HG03469 (cell line): ENCODE results near the gene ZBTB2.
A peak's percentile ranks its signal among the peaks of the same experiment; 100 is the strongest.

Source experiments
- ATAC-seq: cut with Tn5 transposase; IDR thresholded peaks from one replicate; pipeline ENCODE4 v1.9.1; 2021; ENCODE audit warnings: mild to moderate bottlenecking, moderate library complexity, moderate number of reproducible peaks; ENCODE audit not compliant: unreplicated experiment

ZBTB2 gene, protein sequence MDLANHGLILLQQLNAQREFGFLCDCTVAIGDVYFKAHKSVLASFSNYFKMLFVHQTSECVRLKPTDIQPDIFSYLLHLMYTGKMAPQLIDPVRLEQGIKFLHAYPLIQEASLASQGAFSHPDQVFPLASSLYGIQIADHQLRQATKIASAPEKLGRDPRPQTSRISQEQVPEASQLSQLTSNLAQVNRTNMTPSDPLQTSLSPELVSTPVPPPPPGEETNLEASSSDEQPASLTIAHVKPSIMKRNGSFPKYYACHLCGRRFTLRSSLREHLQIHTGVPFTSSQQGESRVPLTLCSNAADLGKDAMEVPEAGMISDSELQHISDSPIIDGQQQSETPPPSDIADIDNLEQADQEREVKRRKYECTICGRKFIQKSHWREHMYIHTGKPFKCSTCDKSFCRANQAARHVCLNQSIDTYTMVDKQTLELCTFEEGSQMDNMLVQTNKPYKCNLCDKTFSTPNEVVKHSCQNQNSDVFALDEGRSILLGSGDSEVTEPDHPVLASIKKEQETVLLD

DNA sequence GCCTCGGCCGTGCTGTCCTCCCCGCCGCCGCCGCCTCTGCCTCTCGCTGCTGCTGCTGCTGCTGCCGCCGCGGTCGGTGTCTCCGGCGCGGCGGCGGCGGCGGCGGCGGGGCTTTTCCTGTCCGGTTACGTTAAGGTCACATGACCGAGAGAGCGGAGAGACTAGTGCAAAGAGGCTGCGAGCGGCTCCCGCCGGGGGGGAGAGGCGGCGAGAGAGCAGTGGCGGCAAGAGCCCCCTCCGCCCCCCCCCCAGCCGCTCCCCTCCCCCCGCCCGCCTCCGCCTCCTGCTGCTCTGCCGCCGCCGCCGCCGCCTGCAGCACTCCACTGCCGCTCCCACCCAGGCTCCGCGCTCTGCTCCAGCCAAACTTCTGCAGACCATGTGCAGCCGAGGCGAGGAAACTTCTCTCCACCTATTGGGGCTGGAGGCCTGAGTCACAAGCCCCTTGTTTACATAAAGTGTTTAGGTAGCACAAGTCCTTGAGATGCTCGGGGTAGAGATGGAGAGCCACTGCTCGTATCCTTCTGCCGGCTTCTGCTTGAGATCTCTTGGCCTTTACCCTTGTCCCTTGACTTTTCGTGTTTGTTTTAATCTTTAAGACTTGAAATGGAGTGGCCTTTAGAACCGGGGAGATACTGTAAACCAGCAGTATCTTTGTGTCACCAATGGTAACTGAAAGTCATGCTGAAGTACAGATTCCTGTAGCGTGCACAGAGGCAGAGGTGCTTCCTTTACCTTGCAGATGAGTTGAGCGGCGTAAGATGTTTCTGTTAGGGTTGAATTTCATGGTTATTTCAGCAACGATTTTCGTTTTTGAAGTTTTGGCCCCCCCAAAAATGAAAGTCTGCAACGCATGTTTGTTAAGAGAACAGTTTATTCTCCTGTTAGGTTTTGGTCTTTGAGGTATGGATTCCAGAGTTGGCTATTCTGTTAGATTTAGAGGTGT lies at the start of gene ZBTB2:
Gene ZBTB2 (minus strand): TSS at position 89 of the 943 bp plus-strand sequence. CDS start 17,922 bp downstream, outside the sequence.
- ATAC-seq = no peak

DNA sequence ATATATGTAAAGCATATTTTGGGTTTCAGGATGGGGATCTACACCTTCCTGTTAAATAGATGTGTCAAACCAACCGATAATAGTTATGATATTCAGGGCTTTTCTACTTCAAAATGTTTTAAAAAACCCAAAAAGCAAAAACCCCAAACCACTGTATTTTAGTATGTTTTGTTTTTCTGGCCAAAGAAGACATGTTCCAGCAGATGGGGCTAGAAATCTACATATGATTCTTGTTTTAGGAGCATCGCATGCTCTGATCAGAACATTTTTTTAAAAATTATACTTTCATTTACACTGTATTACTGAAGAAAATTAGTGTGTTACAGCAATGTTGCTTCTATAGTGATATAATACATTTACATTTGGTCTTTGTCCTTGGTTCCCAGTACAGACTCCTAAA lies 49.6 kb upstream of the ZBTB2 start:
- ATAC-seq = peak; percentile 25

DNA sequence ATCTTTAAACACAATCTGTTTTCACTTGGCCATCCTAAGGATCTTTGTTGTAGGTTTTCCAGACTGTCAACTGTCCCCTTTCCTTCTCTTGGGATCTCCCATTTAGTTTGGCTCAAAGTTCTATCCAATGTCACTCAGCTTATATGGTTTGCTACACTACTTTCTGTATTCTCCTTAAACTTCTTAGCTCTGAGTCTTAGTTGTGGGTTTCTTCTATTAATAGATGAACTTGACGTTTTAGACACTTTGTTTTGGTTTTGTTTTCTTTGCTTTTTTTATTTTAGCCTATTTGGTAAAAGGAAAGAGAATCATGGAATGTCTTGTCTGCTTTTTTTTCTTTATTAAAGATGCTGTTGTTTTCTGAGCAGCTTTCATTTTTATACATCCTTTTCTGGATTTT lies 49.1 kb upstream of the ZBTB2 start:
- ATAC-seq = peak; percentile 35

DNA sequence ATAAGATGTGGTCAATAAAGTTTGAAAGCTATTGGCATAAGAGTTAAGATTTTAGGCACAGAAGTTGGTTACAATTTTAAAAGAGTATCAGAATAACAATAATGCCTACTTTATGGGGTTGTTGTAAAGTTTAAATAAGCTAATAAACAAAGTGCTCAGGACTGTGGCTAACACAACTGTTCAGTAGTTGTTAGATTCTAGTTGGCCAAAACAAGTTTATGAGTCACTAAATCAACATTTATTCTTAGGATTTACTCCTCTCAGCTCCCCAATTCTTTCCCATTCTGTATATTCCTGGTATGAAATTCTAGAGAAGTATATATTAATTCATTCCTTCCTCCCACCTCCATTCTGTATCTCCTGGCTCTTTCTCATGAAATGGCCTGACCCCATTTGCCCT lies 46.0 kb upstream of the ZBTB2 start:
- no peak for ATAC-seq

DNA sequence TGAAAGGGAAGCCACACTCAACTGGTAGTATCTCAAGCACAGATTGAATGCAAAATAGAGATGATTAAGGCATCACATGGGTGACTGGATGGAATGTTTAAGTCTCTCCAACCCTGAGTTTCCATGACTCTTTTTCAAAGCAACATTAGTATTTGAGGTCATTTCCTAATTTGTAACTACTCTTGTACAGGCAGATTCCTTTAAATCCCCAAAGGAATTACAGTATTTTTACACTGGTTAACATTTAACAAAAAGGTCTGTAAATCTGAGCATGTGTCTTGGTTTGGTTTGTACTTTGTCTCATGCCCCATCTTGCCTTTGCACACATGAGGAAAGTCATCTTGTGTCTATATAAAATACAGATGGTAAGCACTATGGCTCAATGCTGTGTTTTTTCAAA lies 45.4 kb upstream of the ZBTB2 start:
- ATAC-seq = no peak

DNA sequence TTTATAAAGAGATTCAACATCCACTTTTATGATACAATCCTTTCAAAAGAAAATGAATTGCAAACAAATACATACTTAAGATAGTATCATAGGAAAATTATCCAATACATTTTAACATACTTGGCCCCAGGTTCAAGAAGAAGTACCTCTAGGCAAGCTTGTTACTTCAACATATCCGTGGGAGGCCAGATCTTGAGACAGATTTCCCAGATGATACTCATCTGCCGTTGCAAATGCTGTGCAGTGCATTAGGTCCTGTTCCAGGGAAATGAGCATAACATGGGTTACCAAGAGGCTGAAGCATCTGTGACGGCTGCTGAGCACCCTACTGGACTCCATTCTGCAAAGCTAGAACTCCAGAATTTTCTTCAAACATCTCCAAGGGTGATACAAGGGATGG lies 44.9 kb upstream of the ZBTB2 start:
- no peak for ATAC-seq

DNA sequence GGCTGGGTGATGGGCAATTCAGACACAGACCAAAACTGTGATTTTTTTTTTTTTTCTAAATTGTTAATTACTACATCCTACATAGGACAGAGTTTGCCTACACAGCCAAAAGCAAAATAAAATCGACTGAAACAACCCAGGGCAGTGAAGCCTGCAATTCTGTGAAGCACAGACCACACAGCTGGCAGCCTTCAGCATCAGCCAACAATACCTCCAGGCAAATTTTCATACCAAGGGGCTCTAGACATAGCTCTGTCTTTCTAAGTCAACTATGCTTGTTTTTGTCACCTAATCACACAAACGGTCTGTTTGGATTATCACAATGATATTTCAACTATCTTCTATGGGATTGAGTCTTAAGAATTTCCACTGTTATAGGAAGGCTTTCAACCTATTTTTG lies 43.0 kb upstream of the ZBTB2 start:
- ATAC-seq = no peak

DNA sequence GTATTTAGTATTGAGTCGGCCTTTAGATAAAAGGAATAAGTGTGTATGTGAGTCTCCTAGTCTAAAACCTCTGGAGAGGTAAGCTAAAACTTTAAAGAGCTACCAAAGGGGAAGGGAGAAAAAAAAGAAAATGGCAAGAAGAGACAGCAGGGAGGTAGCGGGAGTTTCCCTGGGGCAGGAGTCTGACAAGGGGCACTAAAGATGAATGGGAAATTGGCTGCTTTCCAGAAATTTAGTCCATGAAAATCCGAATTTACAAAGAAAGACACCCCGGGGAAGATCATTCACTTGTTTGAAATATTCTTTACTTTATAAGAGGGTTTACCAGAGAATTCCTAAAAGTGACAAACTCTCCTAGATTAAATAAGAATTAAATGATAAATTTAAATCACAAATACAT lies 41.3 kb upstream of the ZBTB2 start:
- ATAC-seq = no peak

DNA sequence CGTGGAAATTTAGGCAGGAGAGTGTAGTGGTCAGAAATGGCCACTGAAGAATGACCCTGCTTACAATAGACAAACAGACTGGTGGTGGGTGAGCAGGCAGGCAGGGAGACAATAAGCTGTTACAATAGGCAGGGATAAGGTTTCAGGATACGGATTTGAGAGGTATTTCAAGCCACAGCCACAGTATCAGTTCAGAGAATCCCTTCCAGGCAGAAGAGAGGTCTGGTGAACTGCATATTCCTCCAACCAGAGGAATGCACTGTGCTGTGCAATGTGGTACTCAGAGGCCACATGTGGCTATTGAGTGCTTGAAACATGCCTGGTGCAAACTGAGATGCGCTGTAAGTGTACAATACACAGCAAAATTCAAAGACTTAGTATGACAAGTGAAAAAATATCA lies 40.0 kb upstream of the ZBTB2 start:
- ATAC-seq = no peak

DNA sequence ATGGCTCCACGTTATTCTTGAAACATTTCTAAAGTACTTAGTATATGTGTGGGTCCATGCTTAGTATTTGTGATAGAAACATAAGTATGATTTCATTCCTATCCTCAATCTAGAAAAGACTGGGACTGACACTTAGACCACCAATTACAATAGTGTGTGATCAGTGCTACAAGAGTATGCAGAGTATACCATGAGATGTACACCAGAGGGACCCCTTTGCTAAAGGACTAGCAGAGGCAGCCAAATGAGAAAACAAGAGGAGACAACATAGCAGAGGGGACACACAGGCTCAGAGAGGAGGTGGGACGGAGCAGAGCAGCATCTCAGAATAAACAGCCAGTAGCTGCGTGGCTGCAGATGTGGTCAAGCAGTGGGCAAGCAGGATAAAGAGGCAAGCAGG lies 39.5 kb upstream of the ZBTB2 start:
- ATAC-seq = no peak

DNA sequence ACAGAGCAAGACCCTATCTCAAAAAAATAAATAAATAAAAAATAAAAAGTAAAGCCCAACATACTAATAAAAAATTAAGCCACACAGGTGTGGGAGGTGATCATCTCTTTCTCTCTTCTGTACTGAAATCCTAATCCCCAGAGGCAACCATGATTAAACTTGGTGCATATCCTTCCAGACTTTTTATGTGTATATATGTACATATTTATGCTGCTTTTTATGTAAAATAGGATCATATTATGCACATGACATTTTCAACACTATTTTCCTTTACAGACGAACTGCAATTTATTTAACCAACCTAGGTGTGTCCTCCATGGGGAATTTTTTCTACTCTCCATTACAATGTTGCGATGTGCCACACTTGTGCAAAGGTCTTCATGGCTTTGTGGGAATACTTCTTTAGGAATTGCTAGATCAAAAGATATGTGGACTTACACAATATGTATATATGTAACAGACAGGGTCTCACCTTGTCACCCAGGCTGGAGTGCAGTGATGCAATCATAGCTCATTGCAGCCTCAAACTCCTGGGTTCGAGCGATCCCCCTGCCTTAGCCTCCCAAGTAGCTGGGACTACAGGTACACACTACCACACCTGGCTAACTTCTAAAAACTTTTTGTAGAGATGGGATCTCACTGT lies 36.9 kb upstream of the ZBTB2 start:
- ATAC-seq = no peak

DNA sequence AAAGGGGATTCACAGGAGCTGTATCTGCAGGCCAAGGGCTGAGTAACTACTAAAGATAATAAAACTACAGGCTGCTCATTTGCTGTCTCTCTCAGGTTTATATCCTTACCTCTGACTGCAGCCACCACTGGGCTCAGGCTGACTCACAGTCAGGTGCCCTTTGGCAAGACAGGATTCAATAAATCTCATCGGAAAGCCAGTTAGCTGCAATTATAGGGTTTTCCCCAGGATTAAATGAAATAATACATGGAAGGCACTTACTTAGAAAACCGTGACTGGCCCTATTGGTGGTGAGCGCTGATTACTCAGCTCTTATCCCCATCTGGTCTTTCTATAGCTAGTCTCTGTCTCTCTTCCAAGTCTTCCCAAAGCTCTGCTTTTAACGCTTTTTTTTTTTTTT lies 34.2 kb upstream of the ZBTB2 start:
- no peak for ATAC-seq

DNA sequence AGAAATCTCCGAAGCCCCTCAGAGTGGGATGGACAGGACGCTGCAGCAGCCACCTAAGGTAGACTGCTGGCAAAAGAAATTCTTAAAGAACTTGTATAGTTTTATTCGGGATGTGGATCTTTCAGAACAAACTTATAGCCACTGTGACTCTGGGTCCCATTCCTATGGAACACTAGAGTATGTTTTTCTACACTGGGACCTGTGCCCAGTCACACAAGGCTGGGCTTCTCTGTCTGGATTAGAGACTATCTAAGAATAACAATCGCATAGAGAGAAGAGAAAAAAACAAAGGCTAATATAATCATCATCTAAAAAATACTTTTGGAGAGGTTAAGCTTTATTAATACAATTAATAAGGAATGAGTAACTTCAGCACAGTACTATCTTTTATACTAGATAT lies 31.6 kb upstream of the ZBTB2 start:
- no peak for ATAC-seq

DNA sequence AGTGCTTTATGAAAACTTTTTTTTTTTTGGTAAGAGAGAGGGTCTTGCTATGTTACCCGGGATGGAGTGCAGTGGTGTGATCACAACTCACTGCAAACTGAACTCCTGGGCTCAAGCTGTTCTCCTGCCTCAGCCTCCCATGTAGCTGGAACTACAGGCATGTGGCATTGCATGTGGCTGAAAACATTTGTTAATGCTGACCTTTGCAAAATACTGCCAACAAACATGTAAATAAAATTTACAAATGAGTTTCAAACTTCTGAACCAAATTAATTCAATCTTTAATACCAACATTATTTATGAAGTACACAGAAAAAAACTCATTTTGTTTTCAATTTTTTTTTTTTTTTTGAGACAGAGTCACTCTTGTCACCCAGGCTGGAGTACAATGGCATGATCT lies 26.1 kb upstream of the ZBTB2 start:
- no peak for ATAC-seq

DNA sequence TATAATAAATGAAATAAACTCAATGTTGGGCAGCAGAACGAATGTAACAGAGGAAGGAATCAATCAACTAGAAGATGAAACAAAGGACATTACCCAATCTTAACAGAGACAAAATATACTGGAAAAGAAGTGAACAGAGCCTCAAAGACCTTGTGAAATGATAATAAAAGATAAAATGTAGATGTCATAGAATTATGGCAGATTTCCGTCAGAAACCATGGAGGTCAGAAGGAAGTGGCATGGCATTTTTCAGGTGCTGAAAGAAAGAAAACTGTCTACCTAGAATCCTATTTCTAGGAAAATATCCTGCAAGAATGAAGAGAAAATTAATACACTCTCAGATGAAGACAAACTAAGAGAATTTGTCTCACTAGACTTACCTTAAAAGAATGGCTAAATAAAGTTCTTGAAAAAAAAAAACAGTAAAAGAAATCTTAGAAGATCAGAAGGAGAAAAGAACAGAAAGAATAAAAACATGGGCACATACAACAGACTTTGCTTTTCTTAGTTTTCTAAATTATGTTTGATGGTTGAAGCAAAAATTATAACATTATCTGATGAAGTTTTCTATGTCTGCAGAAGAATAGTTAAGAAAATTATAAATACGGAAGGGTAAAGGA lies 23.4 kb upstream of the ZBTB2 start:
- no peak for ATAC-seq

DNA sequence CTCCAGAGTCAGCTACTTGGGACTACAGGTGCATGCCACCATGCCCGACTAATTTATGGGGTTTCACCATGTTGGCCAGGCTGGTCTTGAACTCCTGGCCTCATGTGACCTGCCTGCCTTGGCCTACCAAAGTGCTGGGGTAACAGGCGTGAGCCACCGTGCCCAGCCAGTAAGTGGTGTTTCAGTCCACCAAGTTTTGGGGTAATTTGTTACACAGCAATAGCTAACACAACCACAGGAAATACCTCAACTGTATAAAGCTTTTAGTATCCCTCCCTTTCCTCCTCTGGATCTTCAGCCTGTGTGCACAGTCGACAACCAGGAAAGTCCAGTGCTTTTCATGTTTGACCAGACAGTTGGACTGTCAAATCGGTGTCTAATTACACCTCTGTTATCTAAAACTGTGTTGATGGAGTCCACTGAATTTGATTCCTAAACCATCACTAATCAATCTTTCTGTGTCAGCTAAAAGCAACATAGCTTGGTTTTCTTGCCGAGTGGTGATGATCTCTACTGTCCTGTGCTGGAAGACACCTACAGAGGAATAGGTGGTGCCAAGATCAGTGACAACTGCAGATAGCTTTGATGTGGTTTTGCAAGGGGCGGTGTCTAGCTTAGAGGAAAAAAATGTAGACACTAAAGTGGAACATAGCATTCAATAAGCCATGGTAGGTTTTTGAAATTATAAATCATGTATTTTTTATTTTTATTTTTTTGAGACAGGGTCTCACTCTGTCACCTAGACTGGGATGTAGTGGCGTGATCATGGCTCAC lies 22.2 kb upstream of the ZBTB2 start:
- ATAC-seq = no peak

DNA sequence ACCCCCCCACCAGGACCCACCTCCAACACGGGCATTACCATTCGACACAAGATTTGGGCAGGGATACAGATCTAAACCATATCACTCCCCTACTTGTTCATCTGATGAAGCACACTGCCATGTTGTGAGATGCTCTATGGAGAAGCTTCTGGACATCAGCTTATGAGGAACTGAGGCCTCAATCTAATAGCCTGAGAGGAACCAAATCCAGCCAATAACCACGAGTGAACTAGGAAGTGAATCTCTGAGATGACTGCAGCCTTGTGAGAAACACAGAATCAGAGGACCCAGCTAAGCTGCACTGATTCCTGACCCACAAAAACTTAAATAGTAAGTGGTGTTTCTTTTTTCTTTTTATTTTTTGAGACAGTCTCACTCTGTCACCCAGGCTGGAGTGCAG lies 21.6 kb upstream of the ZBTB2 start:
- no peak for ATAC-seq

DNA sequence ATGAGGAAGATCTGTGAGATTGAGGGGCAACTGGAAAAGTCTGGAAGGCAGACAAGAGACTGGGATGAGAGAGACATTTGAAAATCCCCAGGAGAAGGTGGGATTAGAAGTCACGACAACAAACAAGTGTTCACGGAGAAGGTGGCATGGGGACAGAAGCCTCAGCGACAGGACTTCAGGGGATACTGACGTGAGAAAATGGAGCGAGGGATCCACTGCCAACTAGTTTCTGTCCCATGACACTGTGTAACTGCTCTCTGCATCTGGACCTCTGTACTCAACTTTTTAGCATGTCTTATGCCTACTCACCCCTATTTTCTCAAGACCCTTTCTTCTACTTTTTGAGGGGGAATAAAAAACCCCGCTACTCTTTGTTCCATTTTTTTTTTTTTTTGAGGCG lies 18.3 kb upstream of the ZBTB2 start:
- no peak for ATAC-seq

DNA sequence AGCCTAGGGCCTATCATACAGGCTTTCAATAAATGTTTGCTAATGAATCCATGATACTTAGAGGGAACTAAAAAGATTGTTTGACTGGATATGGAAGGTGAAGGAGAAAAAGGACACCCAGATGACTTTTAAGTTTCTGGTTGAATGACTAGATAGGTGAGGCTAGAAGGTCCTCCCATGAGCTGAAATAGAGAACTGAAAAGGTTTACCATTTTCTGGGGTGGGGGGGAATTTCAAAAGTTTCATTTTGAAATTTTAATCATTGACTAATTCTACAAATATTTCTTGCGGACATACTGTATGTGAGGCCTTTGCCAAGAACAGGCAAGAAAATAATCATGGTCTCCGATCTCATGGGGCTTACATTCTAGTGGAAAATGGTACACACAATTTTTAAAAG lies 17.9 kb upstream of the ZBTB2 start:
- ATAC-seq = no peak

DNA sequence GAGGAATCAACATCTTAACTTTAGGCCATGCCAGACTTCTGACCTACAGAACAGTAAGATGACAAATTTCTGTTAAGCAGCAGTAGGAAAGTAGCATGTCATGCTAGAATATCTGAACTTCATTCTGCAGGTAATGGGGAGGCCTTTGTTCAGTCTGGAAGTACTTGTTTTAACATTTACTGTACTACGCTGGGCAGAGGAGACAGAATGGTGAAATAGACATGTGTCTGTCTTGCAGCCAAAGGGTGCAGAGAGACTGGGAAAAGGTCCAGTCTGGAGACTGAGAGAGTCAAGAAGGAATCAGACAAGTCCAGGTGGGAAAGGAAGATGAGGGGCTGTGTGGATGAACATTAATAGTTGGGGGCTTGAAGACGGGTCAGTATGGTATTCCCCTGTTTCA lies 17.5 kb upstream of the ZBTB2 start:
- ATAC-seq = no peak
